ENCODE data around the gene UBA1.

- TF ChIP-seq, protein P1, sequence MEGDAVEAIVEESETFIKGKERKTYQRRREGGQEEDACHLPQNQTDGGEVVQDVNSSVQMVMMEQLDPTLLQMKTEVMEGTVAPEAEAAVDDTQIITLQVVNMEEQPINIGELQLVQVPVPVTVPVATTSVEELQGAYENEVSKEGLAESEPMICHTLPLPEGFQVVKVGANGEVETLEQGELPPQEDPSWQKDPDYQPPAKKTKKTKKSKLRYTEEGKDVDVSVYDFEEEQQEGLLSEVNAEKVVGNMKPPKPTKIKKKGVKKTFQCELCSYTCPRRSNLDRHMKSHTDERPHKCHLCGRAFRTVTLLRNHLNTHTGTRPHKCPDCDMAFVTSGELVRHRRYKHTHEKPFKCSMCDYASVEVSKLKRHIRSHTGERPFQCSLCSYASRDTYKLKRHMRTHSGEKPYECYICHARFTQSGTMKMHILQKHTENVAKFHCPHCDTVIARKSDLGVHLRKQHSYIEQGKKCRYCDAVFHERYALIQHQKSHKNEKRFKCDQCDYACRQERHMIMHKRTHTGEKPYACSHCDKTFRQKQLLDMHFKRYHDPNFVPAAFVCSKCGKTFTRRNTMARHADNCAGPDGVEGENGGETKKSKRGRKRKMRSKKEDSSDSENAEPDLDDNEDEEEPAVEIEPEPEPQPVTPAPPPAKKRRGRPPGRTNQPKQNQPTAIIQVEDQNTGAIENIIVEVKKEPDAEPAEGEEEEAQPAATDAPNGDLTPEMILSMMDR (IDR thresholded peaks at IDR 0.05 in 2 of 3, conservative IDR thresholded peaks at IDR 0.05 in 1 of 3; ENCODE audit: borderline replicate concordance in 1 of 3, insufficient read depth in 1 of 3, low read depth in 2 of 3, low read length in 2 of 3) = no peak
- TF ChIP-seq RAD21 (IDR thresholded peaks at IDR 0.05; ENCODE audit: low read depth) = no peak
- TF ChIP-seq EZH2phosphoT487 (IDR thresholded peaks at IDR 0.05; ENCODE audit: borderline replicate concordance) = no peak
- TF ChIP-seq, protein P2, sequence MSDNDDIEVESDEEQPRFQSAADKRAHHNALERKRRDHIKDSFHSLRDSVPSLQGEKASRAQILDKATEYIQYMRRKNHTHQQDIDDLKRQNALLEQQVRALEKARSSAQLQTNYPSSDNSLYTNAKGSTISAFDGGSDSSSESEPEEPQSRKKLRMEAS (IDR thresholded peaks at IDR 0.05) = no peak
- TF ChIP-seq YY1 (IDR thresholded peaks at IDR 0.05; ENCODE audit: extremely low read depth, insufficient replicate concordance, low read depth, low read length) = no peak
- TF ChIP-seq CBX3 (IDR thresholded peaks at IDR 0.05; ENCODE audit: low read depth) = no peak
- TF ChIP-seq EZH2 (IDR thresholded peaks at IDR 0.05) = no peak
- TF ChIP-seq SIN3A (IDR thresholded peaks at IDR 0.05; ENCODE audit: low read depth) = no peak
- no peak for TF ChIP-seq EGR1 (IDR thresholded peaks at IDR 0.05; ENCODE audit: low read depth)
- no peak for TF ChIP-seq POLR2AphosphoS5 (IDR thresholded peaks at IDR 0.05; ENCODE audit: low read depth, low read length)
- TF ChIP-seq JUND (IDR thresholded peaks at IDR 0.05) = no peak
- TF ChIP-seq, protein P3, sequence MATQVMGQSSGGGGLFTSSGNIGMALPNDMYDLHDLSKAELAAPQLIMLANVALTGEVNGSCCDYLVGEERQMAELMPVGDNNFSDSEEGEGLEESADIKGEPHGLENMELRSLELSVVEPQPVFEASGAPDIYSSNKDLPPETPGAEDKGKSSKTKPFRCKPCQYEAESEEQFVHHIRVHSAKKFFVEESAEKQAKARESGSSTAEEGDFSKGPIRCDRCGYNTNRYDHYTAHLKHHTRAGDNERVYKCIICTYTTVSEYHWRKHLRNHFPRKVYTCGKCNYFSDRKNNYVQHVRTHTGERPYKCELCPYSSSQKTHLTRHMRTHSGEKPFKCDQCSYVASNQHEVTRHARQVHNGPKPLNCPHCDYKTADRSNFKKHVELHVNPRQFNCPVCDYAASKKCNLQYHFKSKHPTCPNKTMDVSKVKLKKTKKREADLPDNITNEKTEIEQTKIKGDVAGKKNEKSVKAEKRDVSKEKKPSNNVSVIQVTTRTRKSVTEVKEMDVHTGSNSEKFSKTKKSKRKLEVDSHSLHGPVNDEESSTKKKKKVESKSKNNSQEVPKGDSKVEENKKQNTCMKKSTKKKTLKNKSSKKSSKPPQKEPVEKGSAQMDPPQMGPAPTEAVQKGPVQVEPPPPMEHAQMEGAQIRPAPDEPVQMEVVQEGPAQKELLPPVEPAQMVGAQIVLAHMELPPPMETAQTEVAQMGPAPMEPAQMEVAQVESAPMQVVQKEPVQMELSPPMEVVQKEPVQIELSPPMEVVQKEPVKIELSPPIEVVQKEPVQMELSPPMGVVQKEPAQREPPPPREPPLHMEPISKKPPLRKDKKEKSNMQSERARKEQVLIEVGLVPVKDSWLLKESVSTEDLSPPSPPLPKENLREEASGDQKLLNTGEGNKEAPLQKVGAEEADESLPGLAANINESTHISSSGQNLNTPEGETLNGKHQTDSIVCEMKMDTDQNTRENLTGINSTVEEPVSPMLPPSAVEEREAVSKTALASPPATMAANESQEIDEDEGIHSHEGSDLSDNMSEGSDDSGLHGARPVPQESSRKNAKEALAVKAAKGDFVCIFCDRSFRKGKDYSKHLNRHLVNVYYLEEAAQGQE (IDR thresholded peaks at IDR 0.05; ENCODE audit: low read depth) = no peak
- TF ChIP-seq SRF (IDR thresholded peaks at IDR 0.05; ENCODE audit: low read depth) = no peak
- no peak for TF ChIP-seq TCF7L2 (IDR thresholded peaks at IDR 0.05; ENCODE audit: borderline replicate concordance, extremely low read depth, insufficient read depth, insufficient read length)
These were observed 28.1 kb downstream of the UBA1 start for GRCh38 chrX:47221756-47222155.
